ENCODE measurements around the gene NHSL2. TPM values are rescaled to one million over a fixed set of nuclear protein-coding genes. Genes with fewer than 3 reads are reported as not detected.

Gene NHSL2
- total RNA-seq, 4 donors from 2014 or later, result 1.6 to 6.0 (median 3.6) TPM

DNA sequence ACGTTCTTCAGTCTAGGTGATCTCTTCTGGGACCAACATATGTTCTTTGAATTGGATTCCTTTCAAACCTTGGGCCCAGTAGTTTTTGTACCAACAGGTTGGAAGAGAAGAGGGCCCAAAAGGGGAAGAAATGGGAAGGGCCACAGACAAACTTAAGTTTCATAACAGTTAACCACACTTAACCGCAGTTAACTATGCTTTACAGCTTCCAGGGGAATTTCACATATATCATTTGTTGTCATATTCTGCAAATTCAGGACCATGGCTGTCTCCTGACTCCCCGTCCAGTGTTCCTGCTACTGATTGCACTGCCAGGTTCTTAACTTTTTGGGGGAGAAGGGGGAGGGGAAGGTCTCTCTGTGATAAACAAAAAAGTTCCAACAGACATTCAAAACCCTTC, 186.5 kb downstream of the NHSL2 start:
- Histone ChIP-seq H3K4me3 (no peak overlapping the region), H3K36me3 (no peaks in the 10 kb centered on the region), H3K27me3 (no peaks in the 10 kb centered on the region), H3K4me1 (no peaks in the 10 kb centered on the region), H3K9me3 (no peaks in the 10 kb centered on the region), H3K27ac (no peak overlapping the region)
- intact Hi-C loops (cut with DNase I; ENCODE audit: low total_unique reads), result no loop called here
- TF ChIP-seq, protein P1, sequence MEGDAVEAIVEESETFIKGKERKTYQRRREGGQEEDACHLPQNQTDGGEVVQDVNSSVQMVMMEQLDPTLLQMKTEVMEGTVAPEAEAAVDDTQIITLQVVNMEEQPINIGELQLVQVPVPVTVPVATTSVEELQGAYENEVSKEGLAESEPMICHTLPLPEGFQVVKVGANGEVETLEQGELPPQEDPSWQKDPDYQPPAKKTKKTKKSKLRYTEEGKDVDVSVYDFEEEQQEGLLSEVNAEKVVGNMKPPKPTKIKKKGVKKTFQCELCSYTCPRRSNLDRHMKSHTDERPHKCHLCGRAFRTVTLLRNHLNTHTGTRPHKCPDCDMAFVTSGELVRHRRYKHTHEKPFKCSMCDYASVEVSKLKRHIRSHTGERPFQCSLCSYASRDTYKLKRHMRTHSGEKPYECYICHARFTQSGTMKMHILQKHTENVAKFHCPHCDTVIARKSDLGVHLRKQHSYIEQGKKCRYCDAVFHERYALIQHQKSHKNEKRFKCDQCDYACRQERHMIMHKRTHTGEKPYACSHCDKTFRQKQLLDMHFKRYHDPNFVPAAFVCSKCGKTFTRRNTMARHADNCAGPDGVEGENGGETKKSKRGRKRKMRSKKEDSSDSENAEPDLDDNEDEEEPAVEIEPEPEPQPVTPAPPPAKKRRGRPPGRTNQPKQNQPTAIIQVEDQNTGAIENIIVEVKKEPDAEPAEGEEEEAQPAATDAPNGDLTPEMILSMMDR (IDR thresholded peaks at IDR 0.05), result no peak
- TF ChIP-seq POLR2AphosphoS5 (IDR thresholded peaks at IDR 0.05), result no peak
- in situ Hi-C loops (cut with MboI; ENCODE audit: low pct_ligation_motif_present in 1 of 4, low pct_unique_long_range_greater_than_20kb in 1 of 4, low sequenced_read_pairs in 3 of 4), result no loop called here
- DNase-seq, result no peak
- WGBS, 2 donors (ENCODE audit: low coverage in 1 of 2), result 60 to 73% methylated on average over 3 of the region's 3 CpGs

DNA sequence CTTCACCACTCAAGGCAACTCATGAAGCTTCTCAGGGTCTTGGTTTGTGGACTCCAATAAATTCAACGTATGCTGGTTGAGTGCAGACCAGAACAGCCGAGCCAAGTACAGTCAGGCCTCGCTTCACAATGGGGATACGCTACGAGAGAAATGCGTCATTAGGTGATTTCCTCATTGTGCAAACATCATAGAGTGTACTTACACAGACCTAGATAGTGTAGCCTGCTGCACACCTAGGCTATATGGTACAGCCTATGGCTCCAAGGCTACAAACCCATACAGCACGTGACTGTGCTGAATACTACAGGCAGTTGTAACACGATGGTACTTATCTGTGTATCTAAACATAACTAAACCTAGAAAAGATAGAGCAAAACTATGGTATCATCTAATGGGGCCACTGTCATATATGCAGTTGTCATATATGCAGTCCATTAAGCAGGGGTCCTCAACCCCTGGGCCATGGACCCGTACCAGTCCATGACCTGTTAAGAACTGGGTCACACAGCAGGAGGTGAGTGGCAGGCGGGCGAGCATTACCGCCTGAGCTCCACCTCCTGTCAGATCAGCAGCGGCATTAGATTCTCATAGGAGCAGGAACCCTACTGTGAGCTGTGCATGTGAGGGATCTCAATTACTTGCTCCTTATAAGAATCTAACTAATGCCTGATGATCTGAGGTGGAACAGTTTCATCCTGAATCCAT, 189.6 kb downstream of the NHSL2 start:
- H3K4me1 ChIP-seq, result no peaks in the 10 kb centered on the region
- H3K36me3 ChIP-seq, result no peaks in the 10 kb centered on the region
- TF ChIP-seq POLR2A (IDR thresholded peaks at IDR 0.05) (no peak), POLR2AphosphoS5 (IDR thresholded peaks at IDR 0.05) (no peak), EP300 (IDR thresholded peaks at IDR 0.05; ENCODE audit: low read depth) (no peak)
- TF ChIP-seq, protein P1 (IDR thresholded peaks at IDR 0.05), result no peak
- WGBS, 2 donors (ENCODE audit: low coverage in 1 of 2), result 61 to 82% methylated on average over 5 to 13 of the region's 13 CpGs
- H3K4me3 ChIP-seq, result no peak overlapping the region
- no peak overlapping the region for H3K27ac ChIP-seq
- no peaks in the 10 kb centered on the region for H3K27me3 ChIP-seq
- intact Hi-C loops (cut with DNase I; ENCODE audit: low total_unique reads), result no loop called here
- no peaks in the 10 kb centered on the region for H3K9me3 ChIP-seq
- in situ Hi-C loops (cut with MboI; ENCODE audit: low pct_ligation_motif_present in 1 of 4, low pct_unique_long_range_greater_than_20kb in 1 of 4, low sequenced_read_pairs in 3 of 4), result no loop called here
- DNase-seq, result no peak

DNA sequence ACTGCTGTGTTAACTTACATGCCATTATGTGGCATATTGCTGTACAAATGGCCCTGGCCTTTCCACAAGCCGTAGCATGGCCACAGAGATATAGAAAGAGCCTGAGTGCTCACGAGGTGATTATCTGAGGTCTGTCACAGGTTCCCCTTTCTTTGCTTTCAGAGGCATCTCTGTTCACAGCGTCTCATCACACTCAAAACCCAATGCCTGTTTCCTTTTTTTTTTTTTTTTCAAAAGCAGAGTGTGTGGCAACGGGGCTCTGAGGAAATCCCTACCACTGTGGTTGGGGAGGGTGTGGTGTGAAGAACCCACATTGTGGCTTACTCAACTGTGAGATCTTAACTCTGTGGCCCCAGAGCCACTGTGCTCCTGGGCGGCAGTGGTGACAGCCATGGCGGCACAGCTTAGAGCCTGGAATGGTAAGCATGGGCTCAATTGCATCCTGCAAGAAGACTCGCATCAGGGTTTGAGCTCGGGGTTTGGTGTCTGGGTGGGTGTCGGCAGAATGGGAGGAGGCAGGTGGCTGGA, 190.2 kb downstream of the NHSL2 start:
- intact Hi-C loops (cut with DNase I; ENCODE audit: low total_unique reads) (no loop called here), in situ Hi-C loops (cut with MboI; ENCODE audit: low pct_ligation_motif_present in 1 of 4, low pct_unique_long_range_greater_than_20kb in 1 of 4, low sequenced_read_pairs in 3 of 4) (no loop called here)
- WGBS, 2 donors (ENCODE audit: low coverage in 1 of 2), result 65% methylated on average over 9 of the region's 9 CpGs; no CpG with 5 or more reads in 1 of the 2 donors
- Histone ChIP-seq H3K36me3 (no peaks in the 10 kb centered on the region), H3K4me1 (no peaks in the 10 kb centered on the region), H3K27ac (no peak overlapping the region), H3K9me3 (no peaks in the 10 kb centered on the region), H3K4me3 (no peak overlapping the region), H3K27me3 (no peaks in the 10 kb centered on the region)
- TF ChIP-seq POLR2AphosphoS5 (IDR thresholded peaks at IDR 0.05) (no peak), EP300 (IDR thresholded peaks at IDR 0.05; ENCODE audit: low read depth) (no peak), POLR2A (IDR thresholded peaks at IDR 0.05) (no peak)
- TF ChIP-seq, protein P1 (IDR thresholded peaks at IDR 0.05), result no peak
- DNase-seq, result peak; percentile 41

DNA sequence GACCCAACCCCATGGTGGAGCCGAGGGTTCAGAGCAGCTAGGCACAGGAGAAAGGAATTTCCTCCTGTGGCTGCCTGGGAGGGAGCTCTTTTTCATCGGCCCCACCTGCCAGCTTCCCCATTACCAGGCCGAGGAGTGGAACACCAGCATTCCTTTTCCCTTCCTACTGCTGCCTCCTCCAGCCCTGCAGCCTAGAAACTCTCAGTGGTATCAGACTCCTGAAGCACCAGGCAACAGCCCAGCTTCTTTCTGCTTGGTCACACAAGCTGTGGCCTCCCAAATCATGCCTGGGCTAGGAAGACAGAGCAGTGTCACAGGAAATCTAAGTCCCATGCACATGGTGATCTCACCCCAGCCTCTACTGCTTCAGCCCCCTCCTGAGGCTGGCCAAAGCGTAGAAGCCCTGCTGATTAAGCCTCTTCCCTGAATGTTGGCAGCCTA, 191.0 kb downstream of the NHSL2 start:
- Histone ChIP-seq H3K4me3 (no peak overlapping the region), H3K27ac (no peak overlapping the region), H3K4me1 (no peaks in the 10 kb centered on the region), H3K36me3 (no peaks in the 10 kb centered on the region), H3K27me3 (no peaks in the 10 kb centered on the region), H3K9me3 (no peaks in the 10 kb centered on the region)
- intact Hi-C loops (cut with DNase I; ENCODE audit: low total_unique reads) (no loop called here), in situ Hi-C loops (cut with MboI; ENCODE audit: low pct_ligation_motif_present in 1 of 4, low pct_unique_long_range_greater_than_20kb in 1 of 4, low sequenced_read_pairs in 3 of 4) (no loop called here)
- TF ChIP-seq, protein P1 (IDR thresholded peaks at IDR 0.05), result no peak
- TF ChIP-seq POLR2A (IDR thresholded peaks at IDR 0.05) (no peak), POLR2AphosphoS5 (IDR thresholded peaks at IDR 0.05) (no peak), EP300 (IDR thresholded peaks at IDR 0.05; ENCODE audit: low read depth) (no peak)
- DNase-seq, result no peak
- WGBS, 2 donors (ENCODE audit: low coverage in 1 of 2), result 63% methylated on average over 4 of the region's 4 CpGs; no CpG with 5 or more reads in 1 of the 2 donors
